Breast epithelium (tissue), 4 donors: ENCODE results near the gene KCTD1. TPM values are rescaled to one million over a fixed set of nuclear protein-coding genes. Genes with fewer than 3 reads are reported as not detected.

ENCODE experiments used
- DNase-seq, 2 donors: peaks; one replicate each; pipeline ENCODE4 v3.0.0-alpha.2; 2019; ENCODE audit warnings: low spot score in 2 of 2
- H3K27ac ChIP-seq, 2 donors: fragments of 200-600 bp; sonication (generic) in 1 of 2; one replicate each; pipeline ENCODE4 v1.5.1; 2016 to 2019; ENCODE audit warnings: mild to moderate bottlenecking in 1 of 2
- H3K27me3 ChIP-seq, 2 donors: fragments of 200-600 bp; sonication (generic) in 1 of 2; one replicate each; pipeline versions ENCODE4 v1.5.1 to v1.6.0; 2017 to 2019; ENCODE audit warnings: control low read depth in 1 of 2, mild to moderate bottlenecking in 1 of 2
- H3K36me3 ChIP-seq: fragments of 200-600 bp; one replicate; pipeline ENCODE4 v1.5.1; 2019
- H3K4me1 ChIP-seq, 2 donors: fragments of 200-600 bp; sonication (generic); one replicate each; pipeline ENCODE4 v1.5.1; 2016 to 2019; ENCODE audit warnings: control low read depth in 1 of 2
- H3K4me3 ChIP-seq, 3 donors: fragments of 200-600 bp; sonication (generic); 1 replicate in 2 of 3; 2 replicates in 1 of 3; pipeline ENCODE4 v1.5.1; 2016 to 2019; ENCODE audit warnings: mild to moderate bottlenecking in 3 of 3, moderate library complexity in 2 of 3
- H3K9me3 ChIP-seq, 2 donors: fragments of 200-600 bp; sonication (generic) in 1 of 2; one replicate each; pipeline ENCODE4 v1.5.1; 2016 to 2019; ENCODE audit warnings: control low read depth in 1 of 2
- POLR2A ChIP-seq: fragments of 450-650 bp; IDR thresholded peaks from one replicate; pipeline ENCODE4 v1.6.1; 2016; ENCODE audit warnings: antibody characterized with exemption, mild to moderate bottlenecking, moderate library complexity
- POLR2AphosphoS5 ChIP-seq, 3 donors: sonication (generic); formaldehyde crosslinking; IDR thresholded peaks; one replicate each; pipeline ENCODE4 v1.6.1; 2017; ENCODE audit warnings: antibody characterized with exemption in 3 of 3
- intact Hi-C: fragments of 100-400 bp; cut with DNase I; formaldehyde crosslinking; loops from one replicate; pipeline ENCODE4 v1.15.1; 2023; ENCODE audit warnings: low total_unique reads
- total RNA-seq, 3 donors: library from RNA; depleted of rRNA; stranded (reverse); fragments of >200 nt; gene quantifications; one replicate each; pipeline ENCODE4 v1.1.0, GENCODE V29; 2016
- TF ChIP-seq, protein P1 (sequence below), 3 donors: fragments of 450-650 bp; IDR thresholded peaks; one replicate each; pipeline ENCODE4 v1.5.1; 2016 to 2017; ENCODE audit warnings: antibody characterized with exemption in 3 of 3, mild to moderate bottlenecking in 3 of 3, moderate library complexity in 3 of 3

Gene KCTD1
- total RNA-seq, 3 donors from 2014 or later: 5.6 to 47.3 (median 41.6) TPM

DNA sequence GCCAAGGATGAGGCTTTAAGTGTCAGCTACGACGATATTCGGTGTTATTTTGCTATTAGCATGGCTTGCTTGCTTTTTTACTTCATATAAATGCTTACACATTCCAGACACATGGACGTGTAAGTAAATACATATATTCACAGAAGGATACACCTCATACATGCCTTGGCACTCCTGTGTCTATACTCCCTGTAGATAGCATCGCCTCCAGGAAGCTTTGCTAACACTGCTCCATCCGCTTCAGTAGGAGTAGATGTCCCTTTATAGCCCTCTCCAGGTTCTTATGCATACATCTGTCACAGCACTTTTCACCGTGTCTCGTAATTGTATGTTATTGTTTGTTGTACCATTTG is 27.5 kb upstream of the KCTD1 start:
- intact Hi-C loops: no loop called here
- Histone ChIP-seq H3K27me3 (no peaks in the 10 kb centered on the region), H3K4me3 (peak overlapping the region; percentile 28 to 74 (median 54)), H3K27ac (peak overlapping the region; percentile 62 to 72), H3K36me3 (no peaks in the 10 kb centered on the region), H3K4me1 (no peaks in the 10 kb centered on the region), H3K9me3 (no peaks in the 10 kb centered on the region)
- TF ChIP-seq POLR2AphosphoS5 (IDR thresholded peaks at IDR 0.05): no peak
- no peak for TF ChIP-seq POLR2A
- TF ChIP-seq, protein P1, sequence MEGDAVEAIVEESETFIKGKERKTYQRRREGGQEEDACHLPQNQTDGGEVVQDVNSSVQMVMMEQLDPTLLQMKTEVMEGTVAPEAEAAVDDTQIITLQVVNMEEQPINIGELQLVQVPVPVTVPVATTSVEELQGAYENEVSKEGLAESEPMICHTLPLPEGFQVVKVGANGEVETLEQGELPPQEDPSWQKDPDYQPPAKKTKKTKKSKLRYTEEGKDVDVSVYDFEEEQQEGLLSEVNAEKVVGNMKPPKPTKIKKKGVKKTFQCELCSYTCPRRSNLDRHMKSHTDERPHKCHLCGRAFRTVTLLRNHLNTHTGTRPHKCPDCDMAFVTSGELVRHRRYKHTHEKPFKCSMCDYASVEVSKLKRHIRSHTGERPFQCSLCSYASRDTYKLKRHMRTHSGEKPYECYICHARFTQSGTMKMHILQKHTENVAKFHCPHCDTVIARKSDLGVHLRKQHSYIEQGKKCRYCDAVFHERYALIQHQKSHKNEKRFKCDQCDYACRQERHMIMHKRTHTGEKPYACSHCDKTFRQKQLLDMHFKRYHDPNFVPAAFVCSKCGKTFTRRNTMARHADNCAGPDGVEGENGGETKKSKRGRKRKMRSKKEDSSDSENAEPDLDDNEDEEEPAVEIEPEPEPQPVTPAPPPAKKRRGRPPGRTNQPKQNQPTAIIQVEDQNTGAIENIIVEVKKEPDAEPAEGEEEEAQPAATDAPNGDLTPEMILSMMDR (IDR thresholded peaks at IDR 0.05): no peak
- no peak for DNase-seq

DNA sequence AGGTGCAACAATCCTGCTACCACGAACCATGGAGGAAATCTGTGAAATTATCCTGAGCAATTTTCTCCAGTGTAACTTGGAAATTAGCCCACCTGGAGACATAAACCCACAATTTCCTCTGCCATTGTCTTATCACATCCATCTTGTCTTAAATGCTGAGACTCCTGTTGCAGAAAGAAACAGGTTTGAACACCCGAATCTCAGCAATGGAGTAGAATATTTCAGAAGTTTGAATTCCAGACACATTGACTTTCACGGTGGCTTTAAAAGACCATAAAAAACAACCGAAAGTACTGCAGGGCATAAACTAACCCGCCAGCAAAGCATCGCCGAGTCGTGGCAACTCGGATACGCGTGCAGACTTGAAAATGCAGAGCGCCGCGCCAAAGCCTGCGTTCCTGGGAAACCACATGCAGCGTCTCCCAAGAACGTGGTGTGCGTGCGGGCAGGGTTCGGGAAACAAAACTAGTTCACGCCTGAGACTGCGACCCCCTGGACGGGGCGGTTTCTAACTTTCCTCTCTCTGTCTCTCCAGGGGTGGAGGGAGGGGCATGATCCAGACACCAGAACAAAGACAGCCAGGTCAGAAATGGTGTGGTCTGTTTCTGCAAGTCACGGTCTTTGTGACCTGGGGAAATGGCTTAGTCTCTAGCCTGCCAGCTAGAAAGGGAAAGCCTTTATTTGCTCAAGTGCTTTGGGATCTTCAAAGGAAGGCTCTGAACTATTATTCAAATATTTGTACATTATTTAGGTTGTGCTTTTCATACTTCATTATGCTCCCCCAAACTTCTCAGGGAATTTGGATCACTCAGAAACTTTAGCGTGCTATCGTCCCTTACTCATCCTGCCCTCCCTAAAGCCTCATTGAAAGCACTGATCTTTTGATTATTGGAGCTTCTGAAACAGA is 26.9 kb upstream of the KCTD1 start:
- Histone ChIP-seq H3K4me1 (no peaks in the 10 kb centered on the region), H3K27ac (peak overlapping the region; percentile 62 to 72), H3K4me3 (peak overlapping the region; percentile 28 to 74 (median 54)), H3K9me3 (no peaks in the 10 kb centered on the region), H3K36me3 (no peaks in the 10 kb centered on the region), H3K27me3 (no peaks in the 10 kb centered on the region)
- intact Hi-C loops: no loop called here
- TF ChIP-seq POLR2AphosphoS5 (IDR thresholded peaks at IDR 0.05): peak in 1 of 3 donors; percentile 29
- TF ChIP-seq POLR2A: no peak
- DNase-seq: peak; percentile 36 to 60

DNA sequence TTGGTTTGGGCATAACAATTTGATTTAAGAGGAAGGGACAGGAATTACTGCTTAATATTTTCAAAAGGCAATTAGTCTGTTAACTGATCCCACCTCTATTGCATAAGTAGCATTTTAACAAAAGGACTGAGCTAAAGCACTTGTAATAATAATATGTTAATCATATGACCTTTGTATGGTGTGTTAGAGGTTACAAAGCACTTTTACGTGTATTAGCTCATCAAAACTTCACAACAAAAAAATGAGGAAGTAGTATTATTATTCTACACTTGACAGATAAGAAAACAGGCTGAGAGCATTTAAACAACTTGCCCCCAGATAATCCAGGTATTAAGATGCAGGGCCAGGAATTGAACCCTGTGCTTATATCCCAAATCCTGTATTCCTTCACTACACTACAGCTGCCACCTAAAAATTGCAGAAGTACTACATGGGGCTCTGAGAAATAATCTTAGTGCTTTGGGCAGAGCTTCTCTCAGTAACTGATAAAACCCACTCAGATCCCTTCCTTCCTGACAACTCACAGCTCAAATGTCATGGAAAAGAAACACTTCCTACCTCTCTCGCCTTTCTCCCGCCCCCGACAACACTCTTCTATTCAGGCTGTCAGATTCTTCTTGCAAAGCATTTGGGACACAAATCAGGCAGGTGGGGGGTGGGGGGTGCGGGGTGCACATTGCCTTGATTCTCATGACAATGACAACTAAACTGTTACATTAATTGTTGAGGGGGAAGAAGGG is 20.7 kb upstream of the KCTD1 start:
- H3K4me1 ChIP-seq: no peaks in the 10 kb centered on the region
- H3K9me3 ChIP-seq: no peaks in the 10 kb centered on the region
- intact Hi-C loops: no loop called here
- TF ChIP-seq POLR2A: no peak
- no peak for TF ChIP-seq POLR2AphosphoS5 (IDR thresholded peaks at IDR 0.05)
- TF ChIP-seq, protein P1 (IDR thresholded peaks at IDR 0.05): no peak
- no peak overlapping the region for H3K27ac ChIP-seq
- no peaks in the 10 kb centered on the region for H3K36me3 ChIP-seq
- no peak overlapping the region for H3K4me3 ChIP-seq
- no peaks in the 10 kb centered on the region for H3K27me3 ChIP-seq
- DNase-seq: no peak

DNA sequence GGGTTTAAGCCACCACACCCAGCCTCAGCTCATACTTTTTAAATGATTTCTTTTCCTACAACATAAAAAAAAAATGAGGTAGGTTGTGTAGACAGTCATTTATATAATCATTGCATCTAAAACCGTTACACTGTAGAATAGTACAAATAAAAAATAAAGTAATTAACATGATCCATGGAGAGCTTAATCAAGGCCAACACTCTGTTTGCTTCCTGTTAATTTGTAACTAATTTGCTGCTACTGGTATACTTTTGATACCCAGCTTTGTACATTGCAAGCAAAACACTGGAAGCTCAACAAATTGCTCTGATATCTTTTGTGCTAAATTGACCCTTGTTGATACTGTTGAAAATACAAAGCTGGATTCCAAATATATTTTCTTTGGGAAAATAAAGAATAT is 20.2 kb upstream of the KCTD1 start:
- intact Hi-C loops: no loop called here
- DNase-seq: no peak

DNA sequence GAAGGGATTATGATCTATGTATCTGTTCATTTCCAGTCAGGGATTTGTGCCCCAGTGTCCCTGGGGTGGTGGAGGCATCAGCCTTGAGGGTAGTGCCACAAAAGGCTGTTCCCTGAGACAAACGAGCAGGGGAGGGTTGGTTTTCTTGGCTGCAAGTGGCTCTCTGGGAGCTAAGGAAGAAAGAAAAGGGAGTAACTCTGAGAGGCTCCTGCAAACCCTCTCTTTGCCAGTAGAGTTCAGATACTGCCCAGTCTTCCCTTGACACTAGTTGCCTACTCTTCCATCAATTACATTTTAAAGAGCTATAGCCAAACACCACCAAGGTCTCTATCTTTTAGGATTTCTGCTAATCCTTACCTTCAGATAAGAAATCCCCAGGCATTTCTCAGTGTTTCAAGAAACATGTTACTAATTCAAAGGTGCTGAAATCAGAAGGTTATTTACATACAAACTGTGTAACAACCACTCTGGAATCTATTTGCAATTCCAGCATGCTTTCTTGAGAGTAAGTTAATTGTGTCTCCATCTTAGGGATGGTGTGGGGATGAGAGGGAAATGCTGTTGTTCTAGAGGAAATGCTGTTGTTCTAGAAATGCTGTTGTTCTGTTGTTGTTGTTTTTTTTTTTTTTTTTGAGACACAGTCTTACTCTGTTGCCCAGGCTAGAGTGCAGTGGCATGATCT is 18.7 kb upstream of the KCTD1 start:
- H3K27me3 ChIP-seq: no peaks in the 10 kb centered on the region

More for the DNA sequence above, 20.2 kb upstream of the KCTD1 start:
- H3K36me3 ChIP-seq: no peaks in the 10 kb centered on the region
- no peak overlapping the region for H3K27ac ChIP-seq
- no peaks in the 10 kb centered on the region for H3K27me3 ChIP-seq
- no peaks in the 10 kb centered on the region for H3K9me3 ChIP-seq
- no peak overlapping the region for H3K4me3 ChIP-seq
- H3K4me1 ChIP-seq: no peaks in the 10 kb centered on the region
- TF ChIP-seq POLR2A: no peak
- no peak for TF ChIP-seq POLR2AphosphoS5 (IDR thresholded peaks at IDR 0.05)
- TF ChIP-seq, protein P1 (IDR thresholded peaks at IDR 0.05): no peak

More for the DNA sequence above, 18.7 kb upstream of the KCTD1 start:
- Histone ChIP-seq H3K9me3 (no peaks in the 10 kb centered on the region), H3K36me3 (no peaks in the 10 kb centered on the region), H3K4me3 (no peak overlapping the region), H3K4me1 (no peaks in the 10 kb centered on the region), H3K27ac (no peak overlapping the region)
- intact Hi-C loops: no loop called here
- TF ChIP-seq POLR2A: no peak
- TF ChIP-seq, protein P1 (IDR thresholded peaks at IDR 0.05): no peak
- no peak for TF ChIP-seq POLR2AphosphoS5 (IDR thresholded peaks at IDR 0.05)
- no peak for DNase-seq
